Measurements from ENCODE around the gene BARX1. TPM values are rescaled to one million over a fixed set of nuclear protein-coding genes. Genes with fewer than 3 reads are reported as not detected.

The BARX1 gene, protein sequence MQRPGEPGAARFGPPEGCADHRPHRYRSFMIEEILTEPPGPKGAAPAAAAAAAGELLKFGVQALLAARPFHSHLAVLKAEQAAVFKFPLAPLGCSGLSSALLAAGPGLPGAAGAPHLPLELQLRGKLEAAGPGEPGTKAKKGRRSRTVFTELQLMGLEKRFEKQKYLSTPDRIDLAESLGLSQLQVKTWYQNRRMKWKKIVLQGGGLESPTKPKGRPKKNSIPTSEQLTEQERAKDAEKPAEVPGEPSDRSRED
- total RNA-seq (ENCODE audit: low replicate concordance), result not detected in 2 replicates

DNA sequence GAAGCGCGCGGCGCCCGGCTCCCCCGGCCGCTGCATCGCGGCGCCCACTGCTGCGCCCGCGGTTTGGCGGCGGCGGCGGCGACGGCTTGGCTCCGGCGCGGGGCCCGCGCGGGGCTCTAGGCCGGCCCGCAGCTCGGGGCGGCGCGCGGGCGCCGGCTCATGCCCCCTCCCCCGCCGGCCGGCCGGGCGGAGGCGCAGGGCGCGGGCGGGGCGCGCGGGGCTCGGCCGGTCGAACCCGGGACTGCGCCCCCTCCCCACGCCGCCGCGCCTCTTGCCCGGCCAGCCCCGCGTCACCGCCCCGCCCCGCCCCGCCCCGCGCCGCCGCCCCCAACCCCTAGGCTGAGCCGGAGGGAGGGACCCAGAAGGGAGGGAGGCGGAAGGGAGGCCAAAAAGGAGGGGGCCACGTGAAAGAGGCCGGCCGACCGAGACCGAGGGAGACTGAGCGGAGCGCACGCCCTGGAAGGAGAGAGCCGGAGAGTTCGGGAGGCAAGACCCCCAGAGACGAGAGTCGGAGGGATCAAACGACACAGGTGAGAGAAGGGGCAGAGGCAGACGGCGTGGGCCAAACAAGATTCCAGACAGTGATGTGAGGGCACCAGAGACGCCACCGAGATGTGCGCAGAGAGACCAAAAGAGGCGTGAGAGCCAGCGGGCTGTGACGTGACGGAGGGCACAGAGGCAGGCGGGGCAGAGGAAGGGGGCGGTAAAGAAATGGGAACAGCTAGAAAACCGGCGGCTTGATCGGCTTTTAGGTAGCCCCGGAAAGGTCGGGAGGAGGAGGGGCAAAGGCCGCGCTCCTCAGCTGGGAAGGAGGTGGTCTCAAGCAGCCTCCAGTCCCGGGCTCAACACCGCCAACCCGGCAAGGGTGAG is at the start of gene BARX1:
BARX1 (minus strand) TSS at position 245 of the 870 bp plus-strand sequence; CDS start at position 36, 209 bp downstream.

Other genes with a start within 250 kb of the BARX1 start
- gene PTPDC1, start 129.1 kb upstream of the BARX1 start, total RNA-seq (ENCODE audit: low replicate concordance), result 4.8 and 9.5 TPM in 2 replicates

All from smooth muscle cell of the coronary artery (primary cell).